HG03097 (cell line): Measurements from ENCODE around the gene MICALL1.
A peak's percentile ranks its signal among the peaks of the same experiment; 100 is the strongest.
"Not testable (repeated sequence)": the region's sequence is repeated elsewhere in the genome, so short reads cannot be mapped to it uniquely, and the experiment has no call there.

Source experiments
- ATAC-seq: cut with Tn5 transposase; IDR thresholded peaks from one replicate; pipeline ENCODE4 v1.9.1; 2021; ENCODE audit not compliant: unreplicated experiment, low FRiP score

Gene MICALL1

DNA sequence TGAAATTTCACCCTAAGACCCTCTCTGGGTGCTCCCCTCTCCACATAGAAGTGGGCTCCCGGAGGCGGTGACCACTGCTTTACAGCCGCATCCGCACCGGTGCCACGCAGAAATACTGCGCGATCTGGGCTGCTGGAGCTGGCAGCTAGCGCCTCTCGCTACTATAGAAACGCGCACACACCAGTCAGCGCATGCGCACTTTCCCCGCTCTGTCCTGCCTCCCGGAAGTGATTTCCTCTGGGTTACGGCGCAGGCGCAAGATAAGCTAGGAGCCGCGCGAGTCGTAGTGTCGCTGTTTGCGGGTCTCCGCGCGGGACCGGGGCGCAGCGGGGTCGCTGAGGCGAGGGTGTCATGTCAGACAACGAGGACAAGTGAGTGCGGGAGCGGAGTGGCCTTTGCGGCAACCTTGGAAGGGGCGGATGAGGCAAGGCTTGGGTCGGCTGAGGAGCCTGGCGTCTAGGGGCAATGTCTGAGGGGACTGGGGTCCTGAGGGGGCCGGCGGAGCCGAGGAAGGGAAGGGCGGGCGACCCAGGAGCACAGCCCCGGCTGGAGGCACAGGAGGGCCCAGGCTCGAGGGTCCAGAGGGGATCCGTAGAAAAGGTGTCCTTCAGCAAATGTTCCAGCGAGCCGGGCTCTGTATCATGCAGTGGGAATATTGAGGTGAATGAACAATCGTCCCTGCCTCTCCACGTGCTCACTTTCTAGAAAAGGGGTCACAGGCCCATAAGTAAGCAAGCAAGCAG is 47.5 kb downstream of the MICALL1 start, which contains the start of the genes C22orf23 and POLR2F:
C22orf23 (minus strand) TSS at position 165 of the 743 bp plus-strand sequence. CDS start 452 bp downstream, outside the sequence.
POLR2F (plus strand) TSS at position 263 of the 743 bp plus-strand sequence; CDS start at position 352, 89 bp downstream.
- ATAC-seq, result peak; percentile 86

DNA sequence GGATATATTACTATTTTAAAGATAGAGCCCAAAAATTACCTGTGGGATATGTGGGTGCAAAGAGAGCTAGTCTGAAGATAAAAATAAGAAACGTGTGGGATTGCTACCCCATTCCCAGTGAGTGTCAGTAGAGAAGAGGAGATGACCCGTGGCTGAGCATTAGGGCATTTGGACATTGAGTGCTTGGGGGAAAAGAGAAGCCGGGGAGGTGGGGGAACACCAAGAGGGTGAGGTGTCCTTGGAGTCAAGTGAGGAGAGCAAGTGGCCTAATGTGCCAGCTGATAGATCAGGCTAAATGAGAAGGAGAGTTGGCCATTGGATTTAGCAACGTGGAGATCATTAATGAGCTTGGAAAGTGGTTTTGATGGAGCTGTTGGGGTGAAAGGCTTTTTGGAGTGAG is 48.6 kb downstream of the MICALL1 start:
- no peak for ATAC-seq

DNA sequence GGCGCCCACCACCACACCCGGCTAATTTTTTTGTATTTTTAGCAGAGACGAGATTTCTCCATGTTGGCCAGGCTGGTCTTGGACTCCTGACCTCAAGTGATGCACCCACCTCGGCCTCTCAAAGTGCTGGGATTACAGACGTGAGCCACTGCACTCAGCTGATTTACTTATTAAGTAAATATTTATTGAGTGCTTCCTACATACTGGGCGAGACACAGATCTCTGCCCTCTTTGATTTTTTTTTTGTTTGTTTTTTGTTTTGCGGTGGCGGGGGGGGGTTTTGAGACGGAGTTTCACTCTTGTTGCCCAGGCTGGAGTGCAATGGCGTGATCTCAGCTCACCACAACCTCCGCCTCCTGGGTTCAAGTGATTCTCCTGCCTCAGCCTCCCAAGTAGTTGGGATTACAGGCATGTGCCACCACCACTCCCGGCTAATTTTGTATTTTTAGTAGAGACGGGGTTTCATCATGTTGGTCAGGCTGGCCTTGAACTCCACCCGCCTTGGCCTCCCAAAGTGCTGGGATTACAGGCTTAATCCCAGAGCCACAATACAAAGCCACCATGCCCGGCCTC is 49.8 kb downstream of the MICALL1 start:
- ATAC-seq, result not testable (repeated sequence)

DNA sequence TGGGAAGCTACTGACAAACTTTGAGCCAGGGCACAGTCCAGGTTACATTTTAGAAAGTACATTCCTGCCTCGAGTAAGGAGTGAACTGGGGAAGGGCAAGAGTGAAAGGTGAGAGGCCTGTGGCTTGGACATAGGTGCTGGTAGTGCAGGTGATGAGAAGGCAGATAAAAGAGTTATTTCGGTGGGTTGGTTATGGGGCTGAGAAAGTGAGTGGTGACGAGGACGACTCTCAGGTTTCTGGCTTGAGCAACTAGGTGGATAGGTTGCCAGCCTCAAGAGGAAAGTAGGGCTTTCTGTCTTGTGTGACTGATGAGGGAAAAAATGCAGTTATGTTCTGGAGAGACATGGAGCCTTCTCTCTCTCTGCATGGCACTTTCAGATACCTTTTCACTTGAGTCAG is 51.1 kb downstream of the MICALL1 start:
- ATAC-seq, result no peak

DNA sequence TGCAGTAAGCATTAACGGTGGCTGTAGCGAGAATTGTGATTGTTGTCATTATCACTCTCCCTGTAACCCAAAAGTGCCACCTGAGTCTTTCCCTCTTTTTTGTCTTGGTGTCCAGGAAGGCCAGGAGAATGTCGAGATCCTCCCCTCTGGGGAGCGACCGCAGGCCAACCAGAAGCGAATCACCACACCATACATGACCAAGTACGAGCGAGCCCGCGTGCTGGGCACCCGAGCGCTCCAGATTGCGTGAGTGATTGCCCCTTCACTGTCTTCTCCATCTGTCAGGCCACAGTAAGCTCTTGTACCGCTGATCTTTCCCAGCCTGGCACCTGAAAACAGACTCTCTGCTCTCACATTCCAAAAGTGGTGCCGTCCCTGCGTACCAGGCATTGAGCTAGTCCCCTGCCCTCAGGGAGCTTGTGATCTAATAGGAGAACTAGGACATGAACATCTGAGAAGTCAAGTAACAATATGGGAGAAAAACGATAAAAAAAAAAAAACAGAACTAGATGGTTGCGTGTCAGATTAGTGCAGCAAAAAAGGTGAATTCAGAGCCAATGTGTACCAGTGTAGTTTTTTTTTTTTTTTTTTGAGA is 53.2 kb downstream of the MICALL1 start:
- ATAC-seq, result no peak

DNA sequence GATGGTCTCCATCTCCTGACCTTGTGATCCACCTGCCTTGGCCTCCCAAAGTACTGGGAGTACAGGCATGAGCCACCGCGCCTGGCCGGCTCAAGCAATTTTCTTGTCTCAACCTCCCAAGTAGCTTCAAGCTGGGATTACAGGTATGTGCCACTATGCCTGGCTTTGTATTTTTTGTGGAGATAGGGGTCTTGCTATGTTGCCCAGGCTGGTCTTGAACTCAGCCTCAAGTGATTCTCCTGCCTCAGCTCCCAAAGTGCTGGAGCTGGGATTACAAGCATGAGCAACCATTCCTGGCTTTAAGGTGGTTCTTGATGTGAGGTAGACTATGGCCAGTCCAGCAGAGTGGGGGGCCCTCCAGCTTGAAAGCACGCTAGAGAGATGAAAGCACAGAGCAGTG is 55.0 kb downstream of the MICALL1 start:
- ATAC-seq, result no peak

DNA sequence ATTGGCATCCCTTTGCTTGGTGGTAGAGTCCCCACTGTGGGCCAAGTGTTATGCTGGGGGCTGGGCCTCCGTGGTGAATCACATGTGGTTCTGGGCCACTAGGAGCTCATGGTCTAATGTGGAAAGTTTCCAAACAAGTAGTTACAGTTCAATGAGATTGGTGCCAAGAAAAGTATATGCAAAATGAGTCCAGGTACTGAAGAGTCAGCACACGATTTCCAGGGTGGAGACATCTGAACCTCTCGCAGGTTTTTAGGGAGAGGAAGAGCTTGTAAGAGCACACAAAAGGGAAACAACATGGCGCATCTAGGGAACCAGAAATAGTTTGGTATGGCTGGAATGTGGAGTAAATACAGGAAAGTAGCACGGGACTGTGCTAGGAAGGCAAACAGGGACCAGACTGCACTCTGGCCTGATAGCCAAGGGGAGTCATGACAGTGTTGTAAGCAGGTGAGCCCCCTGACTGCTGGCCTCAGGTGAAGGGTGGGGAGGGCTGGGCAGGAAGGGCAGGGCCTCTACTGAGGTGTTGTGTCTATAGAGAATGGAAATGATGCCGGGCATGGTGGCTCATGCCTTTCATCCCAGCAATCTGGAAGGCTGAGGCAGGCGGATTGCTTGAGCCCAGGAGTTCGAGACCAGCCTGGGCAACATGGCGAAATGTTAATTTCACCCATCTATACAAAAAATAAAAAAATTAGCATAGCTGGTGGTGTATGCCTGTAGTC is 60.0 kb downstream of the MICALL1 start:
- no peak for ATAC-seq

DNA sequence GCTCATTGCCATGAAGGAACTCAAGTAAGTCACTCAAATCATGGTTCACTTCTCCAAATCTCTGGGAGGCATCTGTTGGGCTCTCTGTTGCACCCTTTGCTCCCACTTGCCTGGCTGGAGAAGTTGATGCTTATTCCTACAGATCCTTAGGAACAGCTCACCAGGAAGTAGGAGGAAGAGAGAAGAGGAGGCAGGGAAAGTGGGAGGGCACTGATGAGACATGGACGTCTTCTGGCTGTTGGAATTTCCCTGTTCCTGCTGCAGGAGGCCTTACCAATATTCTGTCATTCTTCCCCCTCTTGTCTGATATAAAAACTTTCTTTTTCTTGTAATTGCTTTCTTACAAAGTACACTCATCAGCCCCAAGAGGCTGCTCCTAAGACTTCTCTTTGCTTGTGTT is 61.0 kb downstream of the MICALL1 start:
- no peak for ATAC-seq

DNA sequence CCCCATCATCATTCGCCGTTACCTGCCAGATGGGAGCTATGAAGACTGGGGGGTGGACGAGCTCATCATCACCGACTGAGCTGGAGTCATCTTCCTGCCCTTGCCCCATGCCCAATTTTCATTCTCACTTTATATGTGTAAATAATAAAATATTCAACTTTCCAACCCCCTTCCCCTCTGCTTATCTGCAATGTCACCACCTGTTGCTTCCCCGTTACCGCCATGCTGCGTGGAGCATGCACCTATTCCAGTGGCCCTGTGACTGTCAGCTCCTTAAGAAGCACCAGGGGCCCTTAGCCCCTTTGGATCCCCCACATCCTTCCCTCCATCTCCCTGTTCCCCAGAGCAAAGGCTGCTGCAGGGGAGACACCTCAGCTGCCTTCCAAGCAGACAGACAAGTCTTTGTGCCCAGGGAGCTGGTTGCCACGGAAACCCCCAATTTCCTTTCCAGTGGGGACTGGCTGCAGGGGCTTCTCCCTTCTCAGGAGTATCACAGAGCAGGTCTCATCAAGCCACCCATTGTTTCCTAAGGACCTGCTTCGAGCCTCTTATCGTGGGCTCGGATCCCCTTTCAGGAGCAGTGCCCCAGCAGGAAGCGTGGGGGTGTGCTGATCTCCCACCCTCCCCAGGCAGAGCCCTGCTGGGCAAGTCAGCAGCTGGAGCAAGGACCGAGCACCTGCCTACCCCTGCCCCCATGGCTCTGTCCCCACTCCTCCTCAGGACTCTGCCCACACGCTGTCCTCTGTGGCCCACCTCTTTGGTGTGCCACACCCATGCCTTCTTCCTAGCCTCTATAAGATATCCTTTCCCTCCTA is 61.7 kb downstream of the MICALL1 start:
- ATAC-seq, result no peak

DNA sequence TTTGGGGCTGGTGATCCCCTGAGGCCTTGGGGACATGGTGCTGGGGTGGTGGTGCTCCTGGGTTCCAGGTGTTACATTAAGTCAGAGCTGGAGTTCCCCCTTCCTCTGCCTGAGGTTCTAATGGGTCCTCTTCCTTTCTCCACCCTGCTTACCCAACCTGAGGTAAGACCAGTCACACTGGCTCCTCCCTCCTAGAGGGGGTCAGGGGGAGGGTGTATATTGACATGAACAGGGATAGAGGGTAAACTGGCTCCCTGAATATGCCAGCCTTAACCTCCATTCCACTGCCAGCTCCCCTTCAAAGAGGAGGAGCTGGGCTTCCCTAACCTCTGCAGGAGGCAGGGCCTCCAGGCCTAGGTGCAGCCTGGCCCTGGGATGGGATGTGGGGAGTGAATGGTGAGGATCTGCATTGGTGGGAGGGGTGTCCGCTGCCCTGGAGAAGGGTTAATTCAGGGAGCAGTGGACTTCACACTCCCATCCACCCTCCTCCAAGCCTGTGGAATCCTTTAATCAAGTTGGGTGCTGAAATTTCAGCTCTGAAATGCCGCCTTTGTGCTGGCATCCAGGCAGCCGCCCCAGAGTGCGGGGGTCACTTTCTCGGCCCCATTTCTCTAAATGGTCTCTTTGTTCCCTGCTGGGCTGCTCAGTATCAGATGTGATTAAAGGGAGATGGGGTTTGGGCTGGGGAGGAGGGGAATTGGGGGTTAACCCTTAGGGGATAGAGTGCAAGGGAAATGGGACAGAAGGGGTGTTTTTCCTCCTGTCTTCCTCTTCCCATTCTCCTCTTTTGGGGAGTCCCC is 62.6 kb downstream of the MICALL1 start:
- ATAC-seq, result no peak

DNA sequence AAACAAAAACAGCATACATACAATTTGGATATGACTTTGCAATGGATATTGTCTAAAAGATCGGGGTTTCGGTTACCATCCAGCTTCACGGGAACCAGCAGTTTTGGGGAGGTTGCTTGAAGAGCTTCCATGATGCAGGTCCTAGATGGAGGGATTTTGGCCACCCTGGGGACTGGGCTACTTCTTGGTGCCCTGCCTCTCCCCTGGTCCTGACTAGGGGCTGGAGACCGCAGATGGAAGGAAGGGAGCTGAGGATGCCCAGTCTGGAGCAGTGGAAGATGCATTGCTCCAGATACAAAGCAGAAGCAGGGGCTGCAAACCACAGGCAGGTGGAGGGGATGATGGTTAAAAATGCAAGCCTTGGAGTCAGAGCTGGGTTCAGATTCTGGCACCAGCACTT is 64.8 kb downstream of the MICALL1 start:
- ATAC-seq, result no peak

DNA sequence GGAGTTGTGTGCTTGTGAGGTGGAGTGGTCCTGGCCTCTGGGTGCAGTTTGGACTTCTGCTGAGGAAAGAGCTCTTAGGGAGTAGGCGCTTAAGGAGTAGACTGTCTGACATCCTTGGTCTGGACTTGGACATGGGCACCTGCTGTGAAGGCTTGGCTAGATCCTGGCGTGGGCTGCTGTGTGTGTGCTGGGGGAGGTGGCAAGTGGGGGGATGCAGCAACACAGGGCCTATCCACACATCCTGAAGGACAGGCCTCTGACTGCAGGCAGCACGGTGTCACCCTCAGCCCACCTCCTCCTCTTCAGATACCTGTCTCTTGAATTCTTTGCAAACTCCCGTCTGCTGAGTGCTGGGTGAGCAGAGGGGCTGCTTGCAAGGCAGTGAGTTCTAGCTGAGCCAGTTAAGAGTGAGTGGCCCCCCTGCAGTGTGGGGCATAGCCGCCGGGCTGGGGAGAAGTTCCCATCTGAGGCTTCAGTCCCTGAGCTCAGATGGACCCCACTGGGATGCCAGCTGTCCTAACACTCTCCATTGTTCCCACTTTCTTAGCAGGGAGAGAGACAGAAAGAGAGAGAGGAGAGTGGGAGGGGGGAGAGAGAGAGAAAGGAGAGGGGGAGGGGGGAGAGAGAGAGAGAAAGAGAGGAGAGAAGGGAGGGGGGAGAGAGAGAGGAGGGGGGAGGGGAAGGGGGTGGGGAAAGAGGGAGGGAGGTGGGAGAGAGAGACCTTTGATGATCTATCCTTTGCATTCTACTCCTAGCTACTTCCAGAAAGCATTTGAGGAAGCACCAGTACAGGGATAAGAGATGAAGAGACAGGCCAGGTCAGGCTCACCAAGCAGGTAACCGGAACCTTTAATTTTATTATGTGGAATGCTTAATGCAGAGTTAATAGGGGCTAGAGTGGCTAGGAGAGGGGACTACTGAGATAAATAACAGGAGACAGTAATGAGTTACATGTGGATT is 65.7 kb downstream of the MICALL1 start:
- no peak for ATAC-seq

DNA sequence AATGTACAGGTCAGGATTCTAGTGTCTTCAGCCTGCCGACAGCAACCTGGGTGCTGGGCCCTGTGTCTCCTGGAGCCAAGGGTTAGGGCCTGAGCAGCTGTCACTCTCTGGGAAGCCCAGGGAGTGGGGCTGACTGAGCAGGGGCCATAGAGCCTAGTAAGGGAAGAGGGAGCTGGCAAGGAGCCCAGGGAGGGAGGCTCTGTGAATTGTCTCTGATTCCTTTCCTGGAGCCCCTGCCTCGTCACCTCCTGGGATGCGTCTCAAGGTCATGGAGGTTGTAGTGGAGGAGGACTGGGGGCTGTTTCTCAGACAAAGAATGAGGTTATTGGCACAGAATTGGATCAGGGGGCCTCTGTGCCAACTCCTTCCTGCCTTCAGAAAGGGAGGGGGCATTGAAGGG is 66.4 kb downstream of the MICALL1 start:
- ATAC-seq, result no peak

DNA sequence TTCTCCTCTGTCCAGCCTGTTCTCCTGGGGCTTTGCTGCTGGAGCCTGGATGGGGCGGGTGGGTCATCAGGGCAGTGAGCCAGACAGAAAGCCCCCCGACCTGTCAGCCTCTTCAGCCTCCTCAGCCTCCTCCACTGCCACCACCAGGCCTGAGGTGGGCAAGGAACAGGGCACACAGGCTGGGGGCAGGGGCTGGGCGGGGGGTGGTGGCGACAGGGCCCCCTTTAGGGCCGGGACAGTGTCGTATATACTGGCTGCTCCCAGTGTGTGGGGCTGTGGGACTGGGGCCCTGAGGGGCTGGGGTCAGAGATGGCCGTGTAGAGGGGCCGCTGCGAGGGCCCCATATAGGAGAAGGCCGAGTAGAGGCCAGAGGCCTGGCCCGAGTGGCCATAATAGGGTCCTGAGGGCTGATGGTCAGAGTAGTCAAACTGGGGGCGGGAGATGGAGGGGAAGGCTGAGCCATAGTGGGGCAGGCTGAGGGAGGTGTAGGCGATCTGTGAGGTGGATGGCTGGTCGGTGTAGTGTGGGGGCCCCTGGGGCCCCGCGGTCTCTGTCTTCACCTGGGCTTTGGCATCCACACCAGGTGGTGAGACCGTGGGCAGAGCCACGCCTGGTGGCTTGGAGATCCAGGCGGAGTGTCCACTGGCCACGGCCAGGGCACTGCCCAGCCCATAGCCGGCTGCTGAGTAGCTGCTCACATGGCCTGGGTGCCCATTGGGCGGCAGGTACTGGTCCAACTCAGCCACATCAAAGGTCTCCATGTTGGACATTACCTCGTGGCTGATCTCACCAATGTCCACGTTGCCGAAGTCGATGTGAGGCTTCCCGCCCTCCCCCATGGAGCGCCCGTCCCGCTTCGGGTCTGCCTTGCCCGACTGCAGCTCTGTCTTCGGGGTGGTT is 67.4 kb downstream of the MICALL1 start:
- no peak for ATAC-seq

DNA sequence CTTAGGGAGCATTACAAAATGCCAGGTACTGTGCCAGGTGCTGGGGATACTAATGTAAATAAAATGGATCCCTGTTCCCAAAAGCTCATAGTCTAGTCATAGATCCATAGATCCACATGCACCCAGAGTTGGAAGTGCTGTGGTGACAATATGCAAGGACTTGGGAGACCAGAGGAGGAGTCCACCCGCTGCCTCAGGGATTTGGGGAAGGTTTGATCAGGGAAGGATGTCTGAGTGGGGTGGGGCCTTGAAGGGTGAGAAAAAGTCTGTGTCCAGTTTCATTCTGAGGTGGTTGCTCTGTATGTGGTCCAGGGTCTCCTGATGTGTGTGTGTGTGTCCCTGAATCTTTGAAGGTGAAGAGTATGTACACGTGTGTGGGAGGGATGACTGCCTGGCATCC is 69.1 kb downstream of the MICALL1 start:
- ATAC-seq, result no peak

DNA sequence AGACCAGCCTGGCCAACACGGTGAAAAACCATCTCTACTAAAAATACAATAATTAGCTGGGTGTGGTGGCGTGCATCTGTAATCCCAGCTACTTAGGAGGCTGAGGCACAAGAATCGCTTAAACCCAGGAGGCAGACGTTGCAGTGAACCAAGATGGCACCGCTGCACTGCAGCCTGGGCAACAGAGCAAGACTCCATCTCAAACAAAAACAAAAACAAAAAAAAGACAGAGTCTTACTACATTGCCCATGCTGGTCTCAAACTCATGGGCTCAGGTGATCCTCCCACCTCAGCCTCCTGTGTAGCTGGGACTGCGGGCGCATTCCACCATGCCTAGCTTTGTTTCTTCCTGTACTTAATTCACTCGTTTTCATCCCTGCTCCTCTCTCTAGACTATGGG is 69.9 kb downstream of the MICALL1 start:
- not testable (repeated sequence) for ATAC-seq

DNA sequence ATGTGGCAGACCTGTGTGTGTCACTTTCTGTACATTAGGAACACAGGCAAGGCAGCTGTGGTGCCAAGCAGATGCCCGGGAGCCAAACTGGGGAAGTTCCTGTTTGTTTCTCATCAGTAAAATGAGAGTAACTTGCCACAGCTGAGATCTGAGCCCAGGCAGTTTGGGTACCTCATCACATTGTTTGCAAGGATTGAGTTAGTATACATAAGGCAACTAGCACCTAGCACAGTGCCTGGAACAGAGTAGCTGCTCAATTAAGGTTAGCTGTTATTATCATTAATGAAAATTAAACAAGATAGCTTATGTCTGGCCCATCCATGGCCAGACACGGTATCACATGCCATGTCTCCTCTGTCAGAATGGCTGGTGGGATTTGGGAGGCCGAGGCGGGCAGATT is 70.5 kb downstream of the MICALL1 start:
- no peak for ATAC-seq
